GM18858 (cell line): Measurements from ENCODE around the gene SEMA5B.

Experiments used
- ATAC-seq: cut with Tn5 transposase; IDR thresholded peaks from one replicate; pipeline ENCODE4 v1.9.1; 2021; ENCODE audit not compliant: unreplicated experiment

SEMA5B gene

GRCh38 chr3:123025642-123026521 lies 1.7 kb downstream of the SEMA5B start:
- ATAC-seq, result no peak

- no peak for ATAC-seq
These were observed 3.5 kb downstream of the SEMA5B start for GRCh38 chr3:123024056-123024455.

GRCh38 chr3:123021996-123022510 lies 5.5 kb downstream of the SEMA5B start:
- ATAC-seq, result no peak

GRCh38 chr3:123021388-123021787 lies 6.2 kb downstream of the SEMA5B start:
- no peak for ATAC-seq

GRCh38 chr3:123020709-123021108 lies 6.9 kb downstream of the SEMA5B start:
- ATAC-seq, result no peak

GRCh38 chr3:123019591-123019990 lies 8.0 kb downstream of the SEMA5B start:
- no peak for ATAC-seq

GRCh38 chr3:123019161-123019560 lies 8.4 kb downstream of the SEMA5B start:
- ATAC-seq, result no peak

GRCh38 chr3:123018683-123019082 lies 8.9 kb downstream of the SEMA5B start:
- no peak for ATAC-seq

GRCh38 chr3:123015596-123015995 lies 12.0 kb downstream of the SEMA5B start:
- ATAC-seq, result no peak

- no peak for ATAC-seq
These were observed 13.7 kb downstream of the SEMA5B start for GRCh38 chr3:123013876-123014275.

- no peak for ATAC-seq
These were observed 14.9 kb downstream of the SEMA5B start for GRCh38 chr3:123012652-123013051.

- ATAC-seq, result no peak
These were observed 16.1 kb downstream of the SEMA5B start for GRCh38 chr3:123011447-123011846.

- no peak for ATAC-seq
These were observed 18.7 kb downstream of the SEMA5B start for GRCh38 chr3:123008840-123009239.

GRCh38 chr3:123006609-123007008 lies 21.0 kb downstream of the SEMA5B start:
- ATAC-seq, result no peak

GRCh38 chr3:123005291-123005690 lies 22.3 kb downstream of the SEMA5B start:
- ATAC-seq, result no peak

- ATAC-seq, result no peak
These were observed 23.2 kb downstream of the SEMA5B start for GRCh38 chr3:123004201-123004918.

- no peak for ATAC-seq
These were observed 24.6 kb downstream of the SEMA5B start for GRCh38 chr3:123002749-123003497.

- ATAC-seq, result no peak
These were observed 25.3 kb downstream of the SEMA5B start for GRCh38 chr3:123002100-123002748.

- ATAC-seq, result no peak
These were observed 28.7 kb downstream of the SEMA5B start for GRCh38 chr3:122998856-122999255.

- no peak for ATAC-seq
These were observed 29.4 kb downstream of the SEMA5B start for GRCh38 chr3:122998206-122998605.
